ENCODE data around the gene CCDC167.

The CCDC167 gene

DNA sequence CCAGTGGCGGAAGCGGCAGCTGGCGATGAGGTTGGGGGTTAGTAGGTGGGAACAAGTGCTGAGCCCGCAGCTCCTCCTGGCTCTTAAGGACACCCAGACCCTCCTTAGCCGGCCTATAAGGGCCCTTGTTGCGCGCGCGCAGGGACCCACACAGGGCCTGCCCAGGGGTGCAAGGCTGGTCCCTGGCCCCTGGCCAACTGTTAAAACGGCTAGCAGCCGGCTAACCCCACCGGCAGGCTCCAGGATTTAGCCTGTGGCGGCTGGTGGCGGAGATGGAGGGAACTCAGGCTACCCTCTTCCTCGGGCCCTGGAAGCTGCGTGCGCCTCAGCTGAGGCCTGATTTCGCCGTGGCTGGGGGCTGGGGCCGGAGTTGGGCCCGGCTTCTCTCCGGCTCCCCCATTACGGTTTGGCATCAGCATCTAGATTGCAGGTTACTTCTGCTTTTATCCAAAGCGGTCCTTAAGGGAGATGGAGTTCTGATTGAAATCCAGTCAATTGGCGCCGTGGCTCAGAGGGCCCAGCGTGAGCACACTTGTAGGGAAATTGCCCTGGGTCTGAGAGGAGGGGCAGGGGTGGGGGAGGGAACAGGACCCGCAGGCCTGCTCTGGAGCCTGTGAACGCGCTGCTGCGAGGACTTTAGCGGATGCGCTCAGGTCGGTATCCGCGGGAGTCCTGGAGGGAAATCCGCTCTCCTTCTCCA is 36.9 kb upstream of the CCDC167 start:
- Mint-ChIP-seq H3K27ac (no peak overlapping the region), H3K4me3 (no peak overlapping the region), H3K9me3 (no peaks in the 10 kb centered on the region), H3K27me3 (no peaks in the 10 kb centered on the region), H3K4me1 (peaks cover 19% of the 10 kb centered on the region), H3K36me3 (ENCODE audit: low read depth) (no peaks in the 10 kb centered on the region)
- no peak for ATAC-seq
- no peak for DNase-seq

DNA sequence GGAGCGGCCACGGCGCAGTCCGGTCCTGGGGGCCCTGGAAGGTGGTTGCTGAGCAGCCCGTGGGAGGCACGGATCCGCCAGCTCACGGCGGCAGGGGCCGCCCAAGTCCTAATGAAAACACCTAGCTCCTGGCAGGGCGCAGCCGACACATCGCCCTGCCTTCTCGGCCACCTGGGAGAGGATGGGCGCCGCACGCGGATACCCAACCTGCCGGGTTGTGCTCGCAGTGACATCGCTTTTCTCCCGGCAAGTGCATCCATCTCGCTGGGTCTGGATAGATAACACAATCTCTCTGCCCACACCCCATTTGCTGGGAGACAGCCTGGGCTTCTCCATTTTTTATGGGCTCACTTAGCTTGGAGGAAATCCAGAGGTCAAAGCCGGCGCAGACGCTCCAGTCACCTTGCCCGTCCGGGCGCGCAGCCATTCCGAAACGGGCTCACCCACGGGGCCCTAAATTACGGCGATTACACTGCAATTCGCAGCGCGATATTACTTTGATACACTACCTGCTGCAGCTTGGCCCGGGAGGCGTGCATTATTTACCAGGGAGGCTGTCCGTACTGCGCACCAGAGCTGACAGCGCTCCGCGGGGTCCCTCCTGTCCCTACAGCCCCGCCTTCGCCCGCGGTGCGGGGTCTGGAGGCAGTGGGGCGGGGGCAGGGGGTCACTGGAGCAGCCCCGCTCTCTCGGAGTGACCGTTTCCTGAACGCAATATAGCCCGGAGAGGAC is 36.2 kb upstream of the CCDC167 start:
- peaks cover 18% of the 10 kb centered on the region for H3K4me1 Mint-ChIP-seq
- ATAC-seq = no peak
- H3K9me3 Mint-ChIP-seq = no peaks in the 10 kb centered on the region
- no peak overlapping the region for H3K4me3 Mint-ChIP-seq
- no peaks in the 10 kb centered on the region for H3K36me3 Mint-ChIP-seq (ENCODE audit: low read depth)
- no peak overlapping the region for H3K27ac Mint-ChIP-seq
- peaks cover 2% of the 10 kb centered on the region for H3K27me3 Mint-ChIP-seq
- no peak for DNase-seq

DNA sequence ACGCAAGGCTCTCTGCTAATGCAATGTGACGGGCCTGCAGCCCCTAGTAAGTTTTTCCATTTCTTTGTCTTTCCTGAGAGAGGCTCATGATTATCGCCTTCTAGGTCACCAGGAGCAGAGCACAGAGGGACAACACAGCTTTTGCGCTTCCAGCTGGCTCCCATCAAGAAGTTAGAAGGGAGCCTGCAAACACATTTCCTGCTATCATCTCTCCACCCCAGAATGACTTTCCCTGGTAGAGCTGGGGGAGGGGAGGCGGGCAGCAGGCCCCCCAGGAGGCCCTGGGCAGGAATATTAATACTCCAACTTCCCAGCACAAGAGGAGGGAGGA is 35.7 kb upstream of the CCDC167 start:
- DNase-seq (no peak), ATAC-seq (no peak)
- Mint-ChIP-seq H3K36me3 (ENCODE audit: low read depth) (no peaks in the 10 kb centered on the region), H3K4me1 (peaks cover 17% of the 10 kb centered on the region), H3K9me3 (no peaks in the 10 kb centered on the region), H3K27me3 (peaks cover 2% of the 10 kb centered on the region), H3K4me3 (no peak overlapping the region), H3K27ac (no peak overlapping the region)

DNA sequence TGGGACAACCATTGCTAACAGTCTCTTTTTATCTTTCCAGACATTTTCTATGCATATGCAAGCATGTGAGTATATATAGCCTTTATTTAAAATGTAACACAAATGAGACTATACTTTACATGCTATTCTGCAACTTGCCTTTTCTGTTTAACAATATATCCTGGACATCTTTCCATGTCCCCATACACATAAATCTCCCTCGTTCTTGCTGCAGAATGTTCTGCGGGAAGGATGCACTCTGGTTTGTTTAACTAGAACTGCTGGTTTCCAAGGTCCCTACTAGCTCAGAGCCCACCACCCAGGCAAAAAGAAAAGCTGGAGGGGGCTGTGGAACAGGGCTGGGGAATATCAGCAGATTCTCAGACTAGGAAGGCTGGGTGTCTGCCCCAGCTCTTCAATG is 35.2 kb upstream of the CCDC167 start:
- Mint-ChIP-seq H3K27me3 (peaks cover 2% of the 10 kb centered on the region), H3K27ac (no peak overlapping the region), H3K4me1 (peaks cover 12% of the 10 kb centered on the region), H3K4me3 (no peak overlapping the region), H3K9me3 (no peaks in the 10 kb centered on the region), H3K36me3 (ENCODE audit: low read depth) (no peaks in the 10 kb centered on the region)
- ATAC-seq (no peak), DNase-seq (no peak)

DNA sequence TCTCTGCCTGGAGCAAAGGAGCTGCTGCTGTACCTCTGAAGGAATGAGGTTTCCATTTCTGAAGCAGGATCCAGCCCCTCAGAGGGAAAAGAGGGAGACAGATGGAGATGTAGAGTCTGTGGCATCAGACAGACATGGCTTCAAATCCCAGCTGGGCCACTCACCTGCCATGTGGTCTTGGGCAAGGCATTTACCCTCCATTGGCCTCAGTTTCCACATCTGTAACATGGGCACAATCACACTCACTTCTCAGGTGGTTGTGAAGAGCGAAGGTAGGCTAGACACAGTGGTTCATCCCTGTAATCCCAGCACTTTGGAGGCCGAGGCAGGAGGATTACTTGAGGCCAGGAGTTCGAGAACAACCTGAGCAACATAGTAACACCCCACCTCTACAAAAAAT is 32.4 kb upstream of the CCDC167 start:
- Mint-ChIP-seq H3K27me3 (peaks cover 2% of the 10 kb centered on the region), H3K36me3 (ENCODE audit: low read depth) (no peaks in the 10 kb centered on the region), H3K27ac (no peak overlapping the region), H3K4me1 (peaks cover 6% of the 10 kb centered on the region), H3K4me3 (no peak overlapping the region), H3K9me3 (no peaks in the 10 kb centered on the region)
- ATAC-seq (no peak), DNase-seq (no peak)

DNA sequence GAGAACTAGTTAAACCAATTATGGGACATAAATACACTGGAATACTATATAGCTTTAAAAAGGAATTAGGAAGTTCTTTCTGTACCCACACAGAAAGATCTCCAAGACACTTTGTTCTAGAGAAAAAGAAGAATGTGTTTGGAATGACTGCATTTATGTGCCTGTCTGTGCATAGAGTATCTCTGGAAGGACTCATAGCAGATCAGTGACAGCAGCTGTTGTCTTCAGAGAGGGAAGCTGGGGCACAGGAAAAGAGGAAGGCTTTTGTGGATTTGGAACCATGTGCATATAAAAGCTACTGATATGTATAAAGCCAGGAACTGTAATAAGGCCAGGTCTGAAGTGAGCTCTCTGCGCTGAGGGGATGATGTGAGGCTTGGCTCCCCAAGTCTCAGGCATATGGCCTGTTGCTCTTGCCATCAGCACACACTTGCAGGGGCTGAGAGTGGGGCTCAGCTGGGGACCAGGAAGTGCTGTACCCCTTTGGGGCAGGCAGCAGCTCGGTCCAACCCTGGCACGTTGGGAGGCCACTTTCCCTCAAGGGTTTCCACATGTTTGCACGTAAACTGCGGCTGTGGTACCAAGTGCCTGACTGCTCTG is 31.8 kb upstream of the CCDC167 start:
- H3K9me3 Mint-ChIP-seq = no peaks in the 10 kb centered on the region
- no peaks in the 10 kb centered on the region for H3K36me3 Mint-ChIP-seq (ENCODE audit: low read depth)
- ATAC-seq = no peak
- no peak overlapping the region for H3K27ac Mint-ChIP-seq
- H3K4me3 Mint-ChIP-seq = no peak overlapping the region
- H3K4me1 Mint-ChIP-seq = peaks cover 11% of the 10 kb centered on the region
- peaks cover 2% of the 10 kb centered on the region for H3K27me3 Mint-ChIP-seq
- DNase-seq = no peak

DNA sequence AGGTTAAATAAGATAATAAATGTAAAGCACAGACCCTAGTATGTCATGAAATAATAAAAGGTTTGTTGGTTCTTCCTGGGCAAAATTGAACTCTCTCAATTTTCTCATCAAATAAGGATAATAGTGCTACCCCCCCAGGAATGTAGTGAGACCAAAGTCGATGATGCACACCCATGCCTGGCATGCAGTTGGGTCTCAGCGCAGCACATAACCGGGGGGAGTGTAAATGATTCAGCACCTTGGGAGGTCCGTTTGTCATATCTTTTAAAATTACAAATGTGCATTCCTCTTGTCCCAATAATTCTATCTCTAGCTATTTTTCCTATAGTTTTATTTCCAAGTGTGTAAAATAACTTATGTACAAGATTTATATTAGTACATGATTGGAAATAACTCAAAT is 31.3 kb upstream of the CCDC167 start:
- no peak for DNase-seq
- peaks cover 14% of the 10 kb centered on the region for H3K4me1 Mint-ChIP-seq
- no peaks in the 10 kb centered on the region for H3K36me3 Mint-ChIP-seq (ENCODE audit: low read depth)

DNA sequence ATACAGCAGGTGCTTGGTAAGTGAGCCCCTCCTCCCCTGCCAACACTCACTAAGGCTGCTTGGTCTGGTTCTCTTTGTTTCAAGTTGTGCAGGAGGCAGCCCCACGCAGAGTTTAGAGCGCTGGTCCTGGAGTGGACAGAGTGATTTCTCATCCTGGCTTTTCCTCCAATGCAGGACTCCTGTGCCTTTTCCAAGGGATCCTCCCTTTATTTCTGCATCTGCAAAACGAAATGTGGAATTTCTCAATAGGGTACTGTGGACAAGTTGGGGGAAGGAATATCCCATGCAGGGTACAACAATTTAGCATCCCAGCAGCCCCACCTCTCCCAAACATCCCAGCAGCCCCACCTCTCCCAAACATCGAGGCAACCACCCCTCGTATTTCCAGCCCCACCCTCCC is 30.6 kb upstream of the CCDC167 start:
- Mint-ChIP-seq H3K4me1 (peaks cover 19% of the 10 kb centered on the region), H3K27me3 (peaks cover 2% of the 10 kb centered on the region), H3K27ac (no peak overlapping the region), H3K4me3 (no peak overlapping the region), H3K9me3 (no peaks in the 10 kb centered on the region), H3K36me3 (ENCODE audit: low read depth) (no peaks in the 10 kb centered on the region)
- no peak for ATAC-seq
- DNase-seq = no peak

More for the DNA sequence above, 31.3 kb upstream of the CCDC167 start:
- H3K4me3 Mint-ChIP-seq = no peak overlapping the region
- H3K27me3 Mint-ChIP-seq = peaks cover 2% of the 10 kb centered on the region
- no peaks in the 10 kb centered on the region for H3K9me3 Mint-ChIP-seq
- H3K27ac Mint-ChIP-seq = no peak overlapping the region
- ATAC-seq = no peak

DNA sequence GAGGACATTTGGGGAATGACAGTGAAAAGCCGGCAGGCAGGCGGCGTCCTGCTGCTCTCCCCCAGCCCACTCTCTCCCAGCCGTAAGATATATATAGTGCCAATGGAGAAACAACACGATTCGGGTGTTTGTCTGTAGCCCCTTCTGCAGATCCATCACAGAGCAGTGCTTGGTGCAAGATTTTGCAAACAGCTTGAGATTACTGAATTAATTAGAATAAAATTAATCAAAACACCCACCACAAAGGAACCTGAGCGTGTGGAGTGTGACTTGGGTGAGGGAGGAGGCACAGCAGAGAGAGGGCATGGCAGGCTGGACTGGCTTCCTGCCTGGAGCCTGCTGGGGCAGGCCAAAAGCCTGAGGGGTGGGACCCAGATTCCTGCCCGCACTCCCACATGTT is 28.8 kb upstream of the CCDC167 start:
- Mint-ChIP-seq H3K9me3 (no peaks in the 10 kb centered on the region), H3K4me3 (no peak overlapping the region), H3K4me1 (peaks cover 28% of the 10 kb centered on the region), H3K27ac (no peak overlapping the region), H3K36me3 (ENCODE audit: low read depth) (no peaks in the 10 kb centered on the region), H3K27me3 (peaks cover 2% of the 10 kb centered on the region)
- ATAC-seq = no peak
- no peak for DNase-seq

DNA sequence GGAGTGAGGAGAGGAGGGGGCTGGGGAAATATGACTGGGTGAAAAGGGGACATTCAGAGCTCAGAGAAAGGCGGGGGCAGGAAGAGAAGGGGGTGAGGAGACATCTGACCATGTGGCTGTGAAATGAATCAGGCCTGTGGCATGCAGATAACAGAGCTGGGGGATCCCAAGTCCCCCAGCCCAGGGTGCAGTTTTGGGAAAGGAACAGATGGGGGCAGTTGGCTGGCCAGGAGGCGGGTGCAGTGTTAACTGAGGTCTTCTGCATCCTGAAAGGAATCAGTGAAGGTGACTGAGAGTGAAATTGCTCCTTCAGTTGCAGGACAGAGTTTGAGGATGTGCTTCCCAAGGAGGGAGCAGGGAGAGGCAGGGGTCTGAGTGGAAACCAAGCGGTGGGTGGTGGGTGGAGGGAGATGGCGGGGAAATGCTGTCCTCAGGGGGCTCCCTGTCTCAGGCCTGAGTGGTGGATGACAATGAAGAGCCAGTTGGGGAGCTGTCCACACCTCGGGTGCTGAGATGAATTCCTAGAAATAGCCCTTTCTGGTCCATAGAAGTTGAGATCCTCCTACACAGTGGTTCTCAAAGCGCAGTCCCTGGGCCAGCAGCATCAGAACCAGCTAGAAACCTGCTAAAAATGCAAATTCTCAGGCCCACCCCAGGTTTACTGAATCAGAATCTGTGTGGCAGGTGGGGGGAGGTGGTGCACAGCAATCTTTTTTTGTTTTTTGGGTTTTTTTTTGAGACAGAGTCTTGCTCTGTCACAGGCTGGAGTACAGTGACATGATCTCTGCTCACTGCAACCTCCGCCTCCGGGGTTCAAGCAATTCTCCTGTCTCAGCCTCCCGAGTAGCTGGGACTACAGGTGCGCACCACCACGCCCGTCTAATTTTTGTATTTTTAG is 26.0 kb upstream of the CCDC167 start:
- Mint-ChIP-seq H3K27me3 (no peaks in the 10 kb centered on the region), H3K4me3 (no peak overlapping the region), H3K4me1 (peaks cover 48% of the 10 kb centered on the region), H3K27ac (peak overlapping the region; percentile 33), H3K9me3 (no peaks in the 10 kb centered on the region), H3K36me3 (ENCODE audit: low read depth) (peaks cover 3% of the 10 kb centered on the region)
- DNase-seq = peak; percentile 27
- no peak for ATAC-seq

DNA sequence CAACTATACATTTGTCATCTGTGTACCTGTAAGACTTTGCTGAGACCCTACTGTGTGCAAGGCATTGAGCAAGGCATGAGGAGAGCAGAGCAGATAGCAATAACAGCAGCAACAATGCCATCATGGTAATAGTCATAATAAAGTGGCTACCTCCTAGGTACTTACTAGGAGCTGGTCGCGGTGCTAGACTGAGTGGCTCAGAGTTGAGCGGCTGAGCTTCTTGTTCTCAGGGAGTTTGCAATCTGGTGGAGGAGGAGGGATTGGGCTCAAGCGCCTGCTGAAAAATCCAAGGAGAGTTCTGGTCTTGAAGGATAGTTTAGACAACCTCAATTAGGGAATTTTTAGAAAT is 25.3 kb upstream of the CCDC167 start:
- no peaks in the 10 kb centered on the region for H3K27me3 Mint-ChIP-seq
- no peak overlapping the region for H3K4me3 Mint-ChIP-seq
- H3K4me1 Mint-ChIP-seq = peaks cover 51% of the 10 kb centered on the region
- no peaks in the 10 kb centered on the region for H3K9me3 Mint-ChIP-seq
- ATAC-seq (no peak), DNase-seq (no peak)
- no peak overlapping the region for H3K27ac Mint-ChIP-seq
- peaks cover 3% of the 10 kb centered on the region for H3K36me3 Mint-ChIP-seq (ENCODE audit: low read depth)

DNA sequence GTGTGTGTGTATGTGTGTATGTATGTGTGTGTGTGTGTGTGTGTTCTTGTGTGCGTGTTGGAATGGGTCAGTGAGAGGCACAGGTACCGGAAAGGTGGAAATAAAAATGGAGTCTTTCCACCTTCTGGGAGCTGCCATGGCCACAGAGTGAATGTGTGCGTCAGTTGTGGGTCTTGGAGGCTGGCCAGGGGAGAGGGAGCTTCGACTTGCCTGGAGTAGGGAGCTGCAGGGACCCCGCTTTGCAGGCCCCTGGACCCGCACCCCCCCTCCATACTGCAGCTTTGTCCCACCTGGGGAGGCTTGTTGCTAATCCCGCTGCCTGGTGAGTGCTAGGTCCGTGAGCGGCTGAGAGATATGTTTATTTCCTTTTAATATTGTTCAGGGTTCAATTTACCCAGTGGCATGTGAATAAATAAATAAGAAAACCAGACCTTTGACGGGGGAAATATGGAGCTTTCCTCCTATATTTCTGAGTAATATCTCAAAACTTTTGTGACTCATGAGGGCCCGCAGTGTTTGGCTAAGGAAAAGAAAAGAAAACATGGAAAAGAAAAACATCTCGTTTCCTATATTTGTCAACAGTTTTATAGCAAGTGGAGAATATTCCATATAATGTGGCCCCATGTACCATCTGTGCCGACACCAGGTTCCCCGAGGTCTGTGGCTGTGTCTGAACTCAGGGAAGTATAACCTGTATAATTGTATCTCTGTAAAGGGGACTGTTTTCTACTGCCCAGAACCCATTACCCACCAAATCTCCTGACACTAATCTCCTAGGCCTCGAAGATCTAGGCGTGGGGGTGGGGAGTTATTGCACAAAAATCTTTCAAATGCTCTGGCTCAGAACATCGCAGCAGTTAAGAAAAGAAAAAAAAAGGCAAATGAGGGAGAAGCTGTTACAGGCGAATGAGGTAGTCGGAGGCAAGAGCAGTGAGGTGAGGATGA is 24.6 kb upstream of the CCDC167 start:
- peaks cover 3% of the 10 kb centered on the region for H3K36me3 Mint-ChIP-seq (ENCODE audit: low read depth)
- no peak overlapping the region for H3K4me3 Mint-ChIP-seq
- peaks cover 55% of the 10 kb centered on the region for H3K4me1 Mint-ChIP-seq
- H3K9me3 Mint-ChIP-seq = no peaks in the 10 kb centered on the region
- H3K27me3 Mint-ChIP-seq = no peaks in the 10 kb centered on the region
- no peak overlapping the region for H3K27ac Mint-ChIP-seq
- ATAC-seq (no peak), DNase-seq (no peak)

DNA sequence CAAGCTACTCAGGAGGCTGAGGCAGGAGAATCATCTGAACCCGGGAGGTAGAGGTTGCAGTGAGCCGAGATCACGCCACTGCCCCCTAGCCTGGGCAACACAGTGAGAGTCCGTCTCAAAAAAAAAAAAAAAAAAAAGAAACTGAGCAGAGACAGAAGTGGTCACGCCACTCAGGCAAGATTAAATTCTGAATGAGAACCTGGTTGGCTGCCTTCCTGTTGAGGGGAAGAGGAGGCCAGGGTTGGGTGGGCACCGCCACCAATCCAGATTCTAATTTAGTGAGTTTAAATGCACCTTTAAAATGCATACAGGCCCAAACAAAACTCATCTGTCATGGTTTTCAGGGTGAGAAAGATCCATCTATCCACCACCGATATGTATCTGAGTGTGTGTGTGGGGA is 23.7 kb upstream of the CCDC167 start:
- Mint-ChIP-seq H3K4me1 (peaks cover 62% of the 10 kb centered on the region), H3K27me3 (no peaks in the 10 kb centered on the region), H3K27ac (no peak overlapping the region), H3K36me3 (ENCODE audit: low read depth) (peaks cover 5% of the 10 kb centered on the region), H3K4me3 (no peak overlapping the region), H3K9me3 (no peaks in the 10 kb centered on the region)
- ATAC-seq (no peak), DNase-seq (no peak)

DNA sequence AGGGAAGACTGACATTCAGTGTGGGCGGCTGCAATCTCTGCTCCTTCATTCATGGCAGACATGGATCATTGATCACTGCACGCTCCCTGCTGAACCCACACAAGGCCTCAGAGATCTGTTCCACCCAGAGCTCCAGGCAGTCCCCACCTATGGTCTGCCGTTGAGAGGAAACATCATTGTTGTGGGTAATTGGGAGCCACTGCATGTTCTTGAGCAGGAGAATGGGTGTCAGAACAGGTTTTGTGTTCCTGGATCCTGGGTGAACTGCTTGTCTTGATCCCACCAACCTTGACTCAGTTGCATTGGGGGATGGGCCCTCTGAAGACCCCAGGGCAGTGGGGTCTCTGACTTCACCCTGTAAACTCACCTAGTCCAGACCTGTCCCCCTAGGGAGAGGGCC is 23.1 kb upstream of the CCDC167 start:
- H3K9me3 Mint-ChIP-seq = no peaks in the 10 kb centered on the region
- ATAC-seq = no peak
- peak overlapping the region; percentile 75 for H3K27ac Mint-ChIP-seq
- no peak overlapping the region for H3K4me3 Mint-ChIP-seq
- DNase-seq = no peak
- H3K4me1 Mint-ChIP-seq = peaks cover 68% of the 10 kb centered on the region
- peaks cover 5% of the 10 kb centered on the region for H3K36me3 Mint-ChIP-seq (ENCODE audit: low read depth)
- H3K27me3 Mint-ChIP-seq = no peaks in the 10 kb centered on the region
